Stimulated activated CD4-positive, alpha-beta T cell treated with anti-CD3 and anti-CD28 coated beads, Interleukin-4, amount 100 ng/mL, for 48 hours (primary cell): ENCODE results near the gene IL1RL2.
A peak's percentile ranks its signal among the peaks of the same experiment; 100 is the strongest.

Experiments used
- DNase-seq, 2 donors: peaks; one replicate each; pipeline ENCODE4 v3.0.0-alpha.2; 2020; ENCODE audit warnings: low read depth in 2 of 2

Gene IL1RL2

DNA sequence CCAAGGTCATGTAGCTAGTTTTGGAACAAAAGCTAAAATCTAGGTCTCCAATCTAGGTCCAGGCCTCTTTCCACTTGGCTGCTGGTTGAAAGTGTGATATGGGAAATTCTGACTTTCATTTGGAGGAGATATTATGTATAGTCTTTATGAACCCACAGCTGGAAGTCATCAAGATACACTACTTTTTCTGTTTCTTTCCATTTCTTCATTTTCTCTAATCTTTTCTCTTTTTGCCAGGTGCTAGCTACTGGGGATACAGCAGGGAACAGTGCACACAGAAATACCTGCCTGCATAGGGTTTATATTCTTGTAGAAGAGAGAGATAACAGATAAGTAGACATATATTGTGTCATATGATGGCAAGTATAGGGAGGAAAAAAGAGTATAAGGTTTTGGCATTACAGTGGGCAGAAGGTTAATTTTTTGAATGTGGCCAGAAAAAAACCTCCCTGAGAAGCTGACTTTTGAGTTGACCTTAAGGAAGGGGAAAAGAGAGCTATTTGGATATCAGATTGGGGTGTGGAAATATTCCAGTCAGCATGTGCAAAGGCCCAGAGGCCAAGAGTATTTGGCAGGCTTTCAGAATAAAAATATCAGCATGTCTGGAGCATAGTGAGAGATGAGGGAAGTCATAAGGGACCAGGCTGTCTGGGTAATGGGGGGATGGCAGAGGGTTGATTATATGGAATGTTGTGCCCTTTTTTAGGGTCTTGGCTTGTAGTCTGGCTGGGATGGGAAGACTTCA is 28.6 kb upstream of the IL1RL2 start:
- no peak for DNase-seq

DNA sequence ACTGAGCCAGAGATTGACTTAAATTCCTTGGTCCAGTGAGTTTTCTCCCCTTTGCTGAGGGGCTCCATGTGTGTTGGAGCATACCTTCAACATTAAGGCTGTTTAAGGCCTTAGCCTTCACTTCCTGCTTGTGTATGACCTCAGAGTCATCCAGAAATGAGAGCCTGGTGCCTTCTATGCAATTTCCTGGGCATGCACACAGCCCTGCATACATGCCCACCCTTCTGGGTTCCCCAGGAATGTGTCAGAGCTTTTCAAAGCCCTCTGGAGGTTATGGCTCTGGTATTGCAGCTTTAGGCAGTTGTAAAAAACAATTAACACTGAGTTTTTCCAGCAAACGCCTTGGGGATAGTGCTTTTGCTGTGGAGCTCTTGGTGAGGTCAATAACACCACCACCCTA is 27.5 kb upstream of the IL1RL2 start:
- no peak for DNase-seq

DNA sequence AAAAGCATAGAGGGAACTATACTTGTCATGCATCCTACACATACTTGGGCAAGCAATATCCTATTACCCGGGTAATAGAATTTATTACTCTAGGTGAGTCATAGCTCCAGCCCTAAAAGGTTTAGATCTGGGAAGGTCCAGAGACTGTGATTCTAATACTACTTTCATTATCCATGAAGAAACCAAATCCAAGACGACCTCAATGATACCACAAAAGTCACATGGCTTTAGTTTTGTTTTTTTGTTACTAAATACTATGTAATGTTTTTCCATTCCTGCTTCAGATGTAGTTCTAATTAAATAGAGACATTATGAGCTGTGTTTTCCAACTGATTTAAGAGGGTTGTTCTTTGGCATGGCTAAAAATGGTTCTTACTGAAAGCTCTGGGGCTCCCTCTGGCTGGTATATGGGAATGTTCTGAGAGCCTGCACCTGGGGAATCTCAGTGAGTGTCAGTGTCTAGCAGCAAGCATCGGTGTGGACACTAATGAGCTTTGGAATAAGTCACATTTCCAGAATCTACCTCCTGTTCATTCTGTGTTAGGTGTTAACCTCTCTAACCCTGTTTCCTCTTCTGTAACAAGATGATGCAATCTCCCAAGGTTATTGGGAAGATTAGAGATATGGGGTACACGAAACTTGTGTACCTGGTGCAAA is 20.5 kb upstream of the IL1RL2 start:
- no peak for DNase-seq

DNA sequence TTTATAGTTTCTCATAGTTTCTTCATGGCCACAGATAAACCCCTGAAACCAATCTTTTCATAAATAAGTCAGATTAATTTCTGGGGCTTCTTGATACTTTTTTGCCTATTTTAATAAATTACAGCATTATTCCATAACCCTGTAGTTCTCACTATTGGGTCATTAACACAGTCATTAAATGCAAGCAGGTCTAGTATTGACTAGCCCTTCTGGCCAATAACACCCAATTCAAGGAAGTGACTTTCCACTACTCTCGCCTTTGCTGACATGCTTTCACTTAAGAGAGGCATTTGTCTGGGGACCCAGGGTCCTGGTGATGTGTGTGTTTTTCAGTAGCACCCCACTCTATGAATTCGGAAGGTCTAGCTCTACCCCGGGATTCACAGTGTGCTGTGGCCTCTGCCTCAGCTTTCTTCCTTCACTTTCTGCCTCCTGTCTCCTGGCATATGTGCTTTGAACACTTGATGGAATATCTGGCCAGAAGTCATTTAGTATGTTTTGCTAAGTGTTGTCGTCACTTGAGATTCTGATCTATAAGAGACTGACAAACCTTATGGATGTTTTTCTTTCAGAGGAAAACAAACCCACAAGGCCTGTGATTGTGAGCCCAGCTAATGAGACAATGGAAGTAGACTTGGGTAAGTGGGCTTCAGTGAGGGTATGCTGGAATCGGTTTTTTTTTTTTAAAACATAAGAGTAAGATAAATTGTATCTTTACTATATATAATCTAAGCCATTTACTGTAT is 18.6 kb upstream of the IL1RL2 start:
- no peak for DNase-seq

DNA sequence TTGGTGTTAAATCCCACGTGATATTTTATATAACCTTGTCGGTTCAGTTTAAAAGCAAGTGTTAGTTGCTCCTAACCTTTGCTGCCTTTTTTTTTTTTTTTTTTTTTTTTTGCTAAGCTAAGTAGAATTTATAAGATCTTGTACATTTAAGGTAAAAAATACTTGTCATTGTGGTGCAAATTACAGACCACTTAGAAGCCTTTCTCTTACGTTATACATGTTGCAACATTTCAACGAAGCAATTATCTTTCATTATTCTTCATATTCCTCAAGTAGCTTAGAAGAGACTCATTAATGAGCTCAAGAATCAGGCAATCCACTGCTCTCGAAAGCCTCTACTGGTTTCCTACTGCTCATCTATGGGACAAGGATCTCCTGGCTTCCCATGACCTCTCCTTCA is 14.9 kb upstream of the IL1RL2 start:
- DNase-seq = no peak

DNA sequence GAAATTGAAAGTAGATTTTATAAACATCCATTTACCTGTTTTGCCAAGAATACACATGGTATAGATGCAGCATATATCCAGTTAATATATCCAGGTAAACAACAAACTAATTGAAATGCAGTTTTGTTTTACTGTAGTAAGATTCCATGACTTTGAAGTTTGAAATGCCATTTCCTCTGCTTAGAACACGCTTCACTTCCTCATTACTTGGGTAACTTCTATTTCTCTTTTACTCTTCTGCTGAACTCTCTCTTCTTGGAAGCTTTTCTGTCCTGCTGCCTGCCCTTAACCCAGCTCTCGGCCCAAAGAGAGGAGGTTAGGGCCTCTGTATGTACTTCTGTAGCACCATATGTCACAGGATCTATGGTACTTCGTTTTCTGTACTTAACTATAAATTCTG is 14.1 kb upstream of the IL1RL2 start:
- DNase-seq = no peak

DNA sequence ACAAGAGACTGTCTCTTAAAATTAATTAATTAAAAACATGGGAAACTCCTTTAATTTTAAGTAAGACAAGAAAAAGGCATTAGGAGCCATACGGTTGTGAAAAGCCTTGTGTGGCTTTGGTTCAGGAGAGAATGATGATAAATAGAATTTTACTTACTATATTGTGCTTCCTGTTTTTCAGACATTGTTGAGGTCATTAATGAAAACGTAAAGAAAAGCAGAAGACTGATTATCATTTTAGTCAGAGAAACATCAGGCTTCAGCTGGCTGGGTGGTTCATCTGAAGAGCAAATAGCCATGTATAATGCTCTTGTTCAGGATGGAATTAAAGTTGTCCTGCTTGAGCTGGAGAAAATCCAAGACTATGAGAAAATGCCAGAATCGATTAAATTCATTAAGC is 10.7 kb upstream of the IL1RL2 start:
- DNase-seq = no peak

DNA sequence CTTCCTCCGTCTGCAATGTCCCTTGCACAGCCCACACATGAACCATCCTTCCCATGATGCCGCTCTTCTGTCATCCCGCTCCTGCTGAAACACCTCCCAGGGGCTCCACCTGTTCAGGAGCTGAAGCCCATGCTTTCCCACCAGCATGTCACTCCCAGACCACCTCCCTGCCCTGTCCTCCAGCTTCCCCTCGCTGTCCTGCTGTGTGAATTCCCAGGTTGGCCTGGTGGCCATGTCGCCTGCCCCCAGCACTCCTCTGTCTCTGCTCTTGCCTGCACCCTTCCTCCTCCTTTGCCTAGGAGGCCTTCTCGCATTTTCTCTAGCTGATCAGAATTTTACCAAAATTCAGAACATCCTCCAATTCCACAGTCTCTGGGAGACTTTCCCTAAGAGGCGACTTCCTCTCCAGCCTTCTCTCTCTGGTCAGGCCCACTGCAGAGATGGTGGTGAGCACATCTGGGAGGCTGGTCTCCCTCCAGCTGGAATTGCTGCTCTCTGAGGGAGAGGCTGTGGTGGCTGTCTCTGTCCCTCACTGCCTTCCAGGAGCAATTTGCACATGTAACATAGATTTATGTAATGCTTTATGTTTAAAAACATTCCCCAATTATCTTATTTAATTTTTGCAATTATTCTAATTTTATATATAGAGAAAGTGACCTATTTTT is 8.9 kb upstream of the IL1RL2 start:
- DNase-seq = no peak

DNA sequence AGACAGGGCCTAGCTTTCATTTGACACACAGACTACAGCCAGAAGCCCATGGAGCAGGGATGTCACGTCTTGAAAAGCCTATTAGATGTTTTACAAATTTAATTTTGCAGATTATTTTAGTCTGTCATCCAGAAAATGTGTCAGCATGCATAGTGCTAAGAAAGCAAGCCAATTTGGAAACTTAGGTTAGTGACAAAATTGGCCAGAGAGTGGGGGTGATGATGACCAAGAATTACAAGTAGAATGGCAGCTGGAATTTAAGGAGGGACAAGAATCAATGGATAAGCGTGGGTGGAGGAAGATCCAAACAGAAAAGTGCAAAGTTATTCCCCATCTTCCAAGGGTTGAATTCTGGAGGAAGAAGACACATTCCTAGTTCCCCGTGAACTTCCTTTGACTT is 7.8 kb upstream of the IL1RL2 start:
- DNase-seq = no peak

DNA sequence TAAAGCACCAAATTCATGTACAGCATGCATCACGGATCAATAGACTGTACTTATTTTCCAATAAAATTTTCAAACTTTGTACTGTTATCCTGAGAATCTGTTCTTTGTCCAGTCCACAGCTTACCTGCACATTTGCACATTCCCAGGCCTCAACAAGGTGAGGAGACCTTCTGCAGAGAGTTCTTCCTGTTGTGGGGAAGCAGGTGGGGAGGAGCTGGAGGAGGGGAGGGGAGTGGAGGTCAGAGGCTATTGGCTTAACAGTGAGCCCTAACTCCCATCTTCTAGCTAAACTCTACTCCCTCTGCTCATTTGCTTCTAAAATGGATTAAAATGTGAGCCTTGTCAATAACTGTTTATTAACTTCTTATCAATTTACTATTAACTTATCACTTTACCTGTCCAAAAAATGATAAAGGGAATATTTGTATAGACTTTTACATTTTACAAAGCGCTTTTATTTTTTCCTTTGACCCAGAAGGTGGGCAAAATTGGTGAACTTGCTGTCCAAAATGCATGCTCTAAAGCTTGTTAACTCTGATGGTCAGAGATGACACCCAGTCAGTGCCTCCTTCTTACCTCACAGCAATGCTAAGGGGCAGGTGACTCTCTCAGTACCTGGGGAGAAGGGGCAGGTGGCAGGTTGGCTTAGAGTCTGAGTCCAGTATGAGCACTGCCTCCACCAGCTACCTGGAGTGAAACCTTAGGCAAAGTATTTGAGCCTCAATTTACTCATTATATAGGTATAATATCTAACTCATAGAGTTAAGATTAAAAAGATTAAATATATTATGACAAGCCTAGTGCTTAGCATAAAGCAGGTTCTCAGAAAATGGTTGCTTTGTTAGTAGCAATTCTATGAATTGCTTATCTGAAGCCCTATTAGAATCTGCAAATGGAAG is 6.8 kb upstream of the IL1RL2 start:
- no peak for DNase-seq

DNA sequence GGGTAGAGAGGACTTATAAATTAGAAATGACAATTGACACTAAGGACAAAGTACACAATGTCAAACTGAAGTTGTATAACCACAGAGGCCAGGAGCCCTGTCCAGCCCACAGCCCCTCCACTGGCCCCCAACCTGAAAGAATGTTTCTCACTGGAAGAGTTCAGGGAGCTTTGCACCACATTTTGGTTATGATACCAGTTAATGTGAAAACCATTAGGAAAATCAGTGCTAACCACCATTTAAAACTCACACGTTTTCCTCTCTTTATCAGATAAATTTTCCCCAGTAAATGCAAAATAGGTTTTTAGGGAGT is 6.2 kb upstream of the IL1RL2 start:
- DNase-seq = no peak

DNA sequence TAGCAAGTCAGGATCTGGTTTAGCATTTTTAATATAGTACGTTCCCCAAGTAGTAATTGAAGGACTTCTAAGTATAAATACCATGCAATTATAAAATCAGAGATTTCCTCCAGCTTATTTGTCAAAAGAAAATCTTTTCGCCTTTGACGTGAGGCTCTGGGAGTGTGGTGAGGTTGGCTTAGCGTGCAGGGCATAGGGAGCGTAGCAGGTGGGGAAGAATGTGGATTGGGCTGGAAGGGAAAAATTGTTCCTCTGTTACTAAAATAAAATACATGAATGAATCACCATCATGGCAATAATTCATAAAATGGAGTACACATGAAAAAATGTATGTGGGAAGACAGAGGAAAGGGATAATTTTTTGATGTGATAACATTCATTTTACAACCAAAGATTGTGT is 5.4 kb upstream of the IL1RL2 start:
- DNase-seq = no peak

DNA sequence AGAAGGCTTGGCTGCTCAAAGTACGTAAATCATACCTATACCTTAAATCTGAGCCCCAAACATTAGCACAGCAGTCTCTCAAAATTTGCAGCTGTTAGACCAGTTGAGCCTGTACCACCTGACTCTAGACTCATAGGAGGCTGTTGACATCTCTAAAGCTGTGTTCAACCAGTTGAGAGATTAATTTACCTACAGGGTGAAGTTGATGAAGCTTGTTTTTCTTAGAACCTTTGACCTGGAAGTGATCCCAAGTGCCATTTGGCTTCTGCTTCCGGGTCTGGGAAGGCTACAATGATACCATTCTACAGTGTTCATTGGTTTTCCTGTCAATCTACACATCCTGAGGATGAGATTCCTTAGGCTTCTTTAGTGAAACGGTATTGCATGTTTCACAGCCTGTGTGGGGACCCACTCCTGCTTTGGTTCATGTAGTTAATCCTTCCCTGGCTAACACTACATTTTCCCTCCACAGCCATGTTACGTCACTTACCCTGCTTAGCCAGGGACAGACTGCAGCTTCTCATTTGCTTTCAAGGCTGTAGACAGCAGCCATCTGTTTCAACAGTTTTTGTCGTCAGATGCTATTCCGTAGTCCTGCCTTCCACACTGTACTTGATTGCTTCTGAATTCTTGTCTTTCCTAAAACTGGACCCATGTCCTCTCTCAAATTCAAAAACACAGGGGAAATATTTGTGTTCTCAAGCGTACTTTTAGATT is 4.7 kb upstream of the IL1RL2 start:
- DNase-seq = no peak

DNA sequence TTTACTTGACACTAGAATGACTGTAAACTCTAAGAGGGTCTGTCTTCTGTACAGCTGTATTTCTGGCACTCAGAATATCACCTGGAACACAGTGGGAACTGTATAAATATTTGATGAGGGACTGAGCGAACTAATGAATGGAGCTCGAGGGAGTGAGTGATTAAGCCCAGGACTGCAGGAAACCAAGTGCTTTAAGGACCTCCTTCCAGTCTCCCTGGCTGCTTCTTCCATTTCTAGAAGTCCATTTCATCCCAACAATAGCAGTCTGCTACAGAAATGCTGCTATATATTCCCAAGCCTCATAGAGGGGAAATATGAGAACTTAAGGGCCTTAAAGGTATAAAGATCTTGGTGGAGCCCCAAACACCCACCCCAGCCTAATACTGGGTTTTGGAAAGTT is 2.8 kb upstream of the IL1RL2 start:
- no peak for DNase-seq

DNA sequence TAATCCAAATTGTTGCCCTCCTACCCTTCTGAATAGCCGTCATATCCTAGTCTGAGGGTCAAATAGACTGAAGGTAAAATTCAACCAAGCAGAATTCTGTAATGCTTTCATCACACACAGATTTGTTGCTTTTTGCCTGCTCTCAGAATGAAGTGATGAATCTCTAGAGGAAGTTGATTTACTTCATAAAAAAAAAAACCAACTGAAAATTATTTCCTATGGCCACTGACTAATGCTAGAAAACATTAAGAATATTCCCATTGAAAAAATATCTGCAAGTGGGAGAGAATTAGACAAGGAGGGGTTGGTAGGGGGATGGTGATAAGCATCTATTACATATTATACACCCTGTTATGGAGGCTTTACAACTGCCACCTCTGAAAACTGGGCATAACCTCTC is 2.3 kb upstream of the IL1RL2 start:
- DNase-seq = no peak

DNA sequence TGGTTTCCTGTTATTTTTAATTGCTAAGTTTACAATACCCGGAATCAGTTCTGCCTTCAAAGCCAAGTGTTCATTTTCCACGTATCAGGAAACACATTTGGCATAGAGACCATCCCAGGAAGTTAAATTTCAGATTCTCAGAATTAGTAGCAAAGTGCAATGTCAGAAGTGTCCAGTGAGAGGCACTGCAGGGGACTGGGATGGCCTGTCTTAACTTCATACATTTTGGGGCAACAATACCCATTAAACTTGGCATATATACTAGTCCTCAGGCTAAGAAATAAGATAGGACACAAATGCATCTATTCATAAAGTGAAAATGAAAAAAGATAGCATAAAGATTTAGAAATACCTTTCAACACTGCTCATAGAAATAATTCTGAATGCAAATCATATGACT is 1.5 kb upstream of the IL1RL2 start:
- DNase-seq = no peak

DNA sequence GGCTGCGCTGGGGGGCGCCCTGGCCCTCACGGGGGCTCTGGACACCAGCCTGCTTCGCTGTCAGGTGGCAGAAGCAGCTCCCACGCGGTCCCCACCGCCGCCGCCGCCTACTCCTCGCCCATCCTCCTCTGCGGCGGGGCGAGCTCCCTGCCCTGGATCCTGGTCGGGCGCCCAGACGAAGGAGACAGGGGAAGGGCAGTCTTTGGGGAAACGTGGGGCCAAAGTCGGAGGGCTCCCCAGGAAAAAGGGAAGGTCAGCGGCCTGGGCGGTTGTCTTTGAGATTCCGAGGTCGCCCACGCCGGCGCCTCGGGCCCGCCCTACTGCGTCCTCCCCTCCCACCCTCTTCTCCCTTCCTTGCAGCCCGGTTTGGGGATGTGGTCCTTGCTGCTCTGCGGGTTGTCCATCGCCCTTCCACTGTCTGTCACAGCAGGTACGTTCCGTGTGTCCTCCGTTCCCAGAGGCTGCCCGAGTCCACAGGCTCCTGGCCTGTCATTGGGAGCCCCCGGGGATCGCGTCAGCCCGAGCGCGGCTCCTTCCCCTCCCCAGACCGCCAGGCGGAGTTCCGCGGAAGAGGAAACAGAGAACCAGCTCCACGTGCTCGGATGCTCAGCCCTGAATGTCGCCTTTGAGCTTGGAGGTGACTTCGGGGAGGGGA is 800 bp downstream of the IL1RL2 start:
- DNase-seq = peak; percentile 43 to 51

DNA sequence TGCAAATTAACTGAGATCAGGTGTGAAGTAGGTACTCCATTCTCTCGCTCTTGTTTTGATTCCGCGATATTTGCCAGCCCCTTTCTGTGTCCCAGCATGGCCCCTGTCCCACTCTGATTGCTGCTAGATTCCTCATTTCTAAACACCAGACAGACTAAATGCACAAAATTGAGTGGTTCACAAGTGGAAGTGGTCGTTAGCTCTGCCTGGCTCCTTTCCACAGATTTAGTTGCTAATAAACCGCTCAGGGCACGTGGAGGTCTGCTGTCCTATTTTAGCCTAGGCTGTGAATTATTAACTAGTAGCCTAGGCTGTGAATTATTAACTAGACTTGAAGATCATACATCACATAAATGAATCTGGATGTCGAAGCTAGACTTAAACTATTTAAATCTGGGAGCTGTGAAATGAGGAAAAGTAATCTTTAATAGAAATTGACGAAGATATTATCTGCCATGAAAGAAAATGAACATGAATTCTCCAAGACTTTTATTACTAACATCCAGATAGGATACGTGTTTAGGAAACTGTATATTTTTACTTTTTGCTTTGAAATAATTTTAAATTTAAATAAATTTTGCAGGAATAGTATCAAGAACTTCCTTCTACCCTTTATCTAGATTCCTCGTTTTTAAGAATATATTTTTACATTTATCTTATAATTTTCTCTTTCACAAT is 3.7 kb downstream of the IL1RL2 start:
- no peak for DNase-seq

DNA sequence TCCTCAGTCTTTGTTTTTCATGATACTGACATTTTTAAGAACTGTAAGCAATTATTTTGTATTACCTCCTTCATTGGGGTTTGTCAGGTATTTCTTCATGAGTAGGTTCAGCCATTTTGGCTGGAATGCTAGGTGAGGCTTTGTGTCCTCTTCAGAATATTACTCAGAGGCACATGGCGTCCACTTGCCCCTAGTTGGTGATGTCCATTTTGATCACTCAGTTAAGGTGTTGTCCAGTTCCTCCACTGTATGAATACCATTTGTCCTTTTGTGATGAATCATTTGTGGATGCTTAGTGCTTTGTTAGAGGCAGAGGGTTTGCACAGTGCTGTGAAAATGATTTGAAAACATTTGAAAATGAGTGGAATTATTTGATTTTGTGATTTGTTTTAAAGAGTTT is 4.7 kb downstream of the IL1RL2 start:
- DNase-seq = no peak

DNA sequence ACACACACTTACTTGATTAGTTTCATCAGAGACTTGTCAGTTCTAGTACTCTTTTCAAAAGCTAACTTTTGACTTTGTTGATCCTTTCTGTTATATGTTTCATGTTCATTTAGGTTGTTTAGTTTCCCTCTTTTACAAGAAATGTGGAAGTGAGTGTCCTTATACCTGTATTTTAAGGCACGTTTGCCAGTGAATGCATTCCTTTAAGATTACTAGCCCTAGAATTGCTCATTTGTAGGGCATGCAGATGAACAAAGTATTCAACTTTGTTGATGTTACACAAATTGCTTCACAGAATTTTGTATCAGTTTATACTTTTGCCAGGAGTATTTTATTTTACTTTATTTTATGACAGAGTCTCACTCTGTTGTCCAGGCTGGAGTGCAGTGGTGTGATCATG is 6.3 kb downstream of the IL1RL2 start:
- no peak for DNase-seq
